BLaER1 treated with 17β-estradiol and CSF1 and Interleukin-3, amounts not matched to agents 10 nM and 100 nM (cell line): ENCODE results near the gene CHID1.

Experiments
- H3K27ac ChIP-seq, 11 experiments: shearing (Covaris generic); formaldehyde crosslinking; 2 replicates each; pipeline ENCODE4 v1.8.1; 2022
- H3K27me3 ChIP-seq, 11 experiments: shearing (Covaris generic); formaldehyde crosslinking; 2 replicates each; pipeline ENCODE4 v1.8.1; 2022
- H3K36me3 ChIP-seq, 11 experiments: shearing (Covaris generic); formaldehyde crosslinking; 2 replicates each; pipeline ENCODE4 v1.8.1; 2022
- H3K4me1 ChIP-seq, 10 experiments: shearing (Covaris generic); formaldehyde crosslinking; 2 replicates each; pipeline ENCODE4 v1.8.1; 2022
- H3K4me2 ChIP-seq, 11 experiments: shearing (Covaris generic); formaldehyde crosslinking; 2 replicates each; pipeline ENCODE4 v1.8.1; 2022
- H3K4me3 ChIP-seq, 10 experiments: shearing (Covaris generic); formaldehyde crosslinking; 2 replicates each; pipeline ENCODE4 v1.8.1; 2022
- H3K9ac ChIP-seq, 11 experiments: shearing (Covaris generic); formaldehyde crosslinking; 2 replicates each; pipeline ENCODE4 v1.8.1; 2022
- H3K9me3 ChIP-seq, 11 experiments: shearing (Covaris generic); formaldehyde crosslinking; replicated peaks in 1 of 11; 2 replicates each; pipeline ENCODE4 v1.8.1; 2022
- H4K20me1 ChIP-seq, 11 experiments: shearing (Covaris generic); formaldehyde crosslinking; 2 replicates each; pipeline ENCODE4 v1.8.1; 2022
- Cebpa-rat ChIP-seq, 11 experiments: shearing (Covaris generic); IDR thresholded peaks; 2 replicates each; pipeline ENCODE4 v1.8.1; 2022

The CHID1 gene

GRCh38 chr11:846496-847098 is 64.0 kb downstream of the CHID1 start:
- H3K9ac ChIP-seq, result peak overlapping the region in 9 of 11 experiments; percentile 2 to 100 (median 45); a peak in 10 of 22 replicates
- H3K9me3 ChIP-seq, result no peaks in the 10 kb centered on the region
- peak overlapping the region in 4 of 11 experiments; percentile 15 to 43 (median 29); a peak in 2 of 22 replicates for H3K27ac ChIP-seq
- peaks cover 51 to 76% (median 71%) of the 10 kb centered on the region in 10 experiments for H3K4me1 ChIP-seq
- peak overlapping the region; percentile 85 to 99 (median 98); a peak in 21 of 22 replicates for H3K4me2 ChIP-seq
- peak overlapping the region in 2 of 10 experiments; percentile 99; a peak in 3 of 20 replicates for H3K4me3 ChIP-seq
- peaks cover 58 to 75% (median 66%) of the 10 kb centered on the region in 11 experiments for H4K20me1 ChIP-seq
- peaks cover 0 to 18% (median 0%) of the 10 kb centered on the region in 11 experiments; a peak in 10 of 22 replicates for H3K27me3 ChIP-seq
- no peak for TF ChIP-seq Cebpa-rat (IDR thresholded peaks at IDR 0.05)
- H3K36me3 ChIP-seq, result peaks cover 0 to 18% (median 0%) of the 10 kb centered on the region in 11 experiments; a peak in 3 of 22 replicates

DNA sequence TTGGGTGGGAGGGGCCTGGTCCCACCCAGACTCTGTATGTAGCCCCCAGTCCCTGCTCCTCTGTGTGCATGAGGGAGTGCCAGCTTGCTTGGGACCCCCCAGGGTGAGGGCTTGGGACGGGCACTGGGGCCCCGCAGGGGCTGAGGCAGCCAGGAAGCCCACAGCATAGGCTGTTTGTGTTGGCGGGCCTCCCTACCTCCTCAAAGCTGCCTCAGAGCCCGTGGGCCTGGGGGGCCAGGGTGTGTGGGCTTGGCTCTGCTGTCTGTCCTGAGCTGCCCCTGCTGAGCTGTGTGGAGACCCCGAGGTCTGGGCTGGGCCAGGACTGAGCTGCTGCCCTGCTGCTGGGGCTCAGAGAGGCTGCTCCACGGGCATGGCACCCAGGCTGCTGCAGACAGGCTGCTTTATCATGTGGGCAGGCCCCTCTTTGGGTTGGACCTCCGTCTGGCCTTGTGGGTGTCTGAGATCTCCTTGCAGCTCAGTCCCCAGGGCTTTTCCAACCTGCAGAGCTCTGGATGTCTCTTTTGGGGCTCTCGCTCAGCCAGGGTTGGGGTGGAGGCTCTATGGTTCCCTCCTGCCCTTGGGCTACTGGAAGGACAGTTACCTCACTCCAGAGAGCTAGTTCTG is 64.6 kb downstream of the CHID1 start:
- Histone ChIP-seq H3K4me1 (peaks cover 57 to 78% (median 73%) of the 10 kb centered on the region in 10 experiments), H3K27me3 (peaks cover 0 to 18% (median 0%) of the 10 kb centered on the region in 11 experiments; a peak in 10 of 22 replicates), H4K20me1 (peaks cover 59 to 75% (median 66%) of the 10 kb centered on the region in 11 experiments), H3K27ac (peak overlapping the region in 9 of 11 experiments; percentile 5 to 54 (median 26); a peak in 10 of 22 replicates), H3K9me3 (no peaks in the 10 kb centered on the region), H3K9ac (peak overlapping the region; percentile 1 to 100 (median 59); a peak in 16 of 22 replicates), H3K4me2 (peak overlapping the region; percentile 85 to 99 (median 98)), H3K4me3 (peak overlapping the region in 2 of 10 experiments; percentile 99; a peak in 6 of 20 replicates), H3K36me3 (peaks cover under 1 to 16% (median 3%) of the 10 kb centered on the region in 11 experiments; a peak in 16 of 22 replicates)
- no peak for TF ChIP-seq Cebpa-rat (IDR thresholded peaks at IDR 0.05)

DNA sequence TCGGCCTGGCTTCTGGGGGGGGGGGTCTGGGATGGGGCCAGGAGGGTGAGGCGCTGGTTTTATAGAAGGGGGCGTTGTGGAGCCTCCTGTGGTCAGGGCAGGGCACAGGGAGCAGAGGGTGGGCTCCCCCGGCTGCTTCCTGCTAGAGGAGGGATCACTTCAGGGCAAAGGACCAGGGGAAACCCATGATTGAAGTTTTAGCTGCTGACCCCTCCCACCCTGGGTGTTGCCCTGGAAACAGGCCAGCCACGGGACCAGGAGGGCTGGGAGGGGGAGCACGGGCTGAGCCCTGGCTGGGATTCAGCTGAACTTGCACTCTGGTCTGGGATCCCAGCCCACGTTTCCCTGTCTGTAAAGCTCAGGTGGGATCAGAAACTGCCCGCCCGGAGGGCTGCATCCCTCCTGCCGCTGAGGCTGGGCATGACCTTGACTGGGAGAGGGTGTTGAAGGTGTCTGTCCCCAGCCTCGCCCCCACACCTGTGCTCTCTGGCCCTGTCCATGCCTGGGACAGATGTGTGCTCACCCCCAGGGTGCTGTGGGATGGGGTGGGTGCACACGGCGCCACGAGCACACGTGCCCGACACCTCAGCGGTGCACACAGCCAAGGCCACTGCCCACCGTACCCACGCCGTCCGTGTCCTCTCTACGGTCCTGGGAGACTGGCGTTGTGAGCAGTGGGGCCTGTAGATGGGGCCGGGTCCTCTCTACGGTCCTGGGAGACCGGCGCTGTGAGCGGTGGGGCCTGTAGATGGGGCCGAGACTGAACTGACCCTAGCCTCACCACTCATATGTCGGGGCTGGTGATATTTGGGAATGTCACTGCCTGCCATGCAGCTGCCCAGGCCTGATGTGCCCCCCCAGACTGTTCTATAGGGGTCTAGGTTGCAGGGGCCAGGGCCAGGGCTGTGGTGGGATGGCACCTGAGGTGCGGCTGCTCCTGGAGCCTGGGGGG is 65.6 kb downstream of the CHID1 start:
- H3K4me1 ChIP-seq, result peaks cover 67 to 78% (median 73%) of the 10 kb centered on the region in 10 experiments
- peak overlapping the region; percentile 35 to 100 (median 98); a peak in 20 of 22 replicates for H3K9ac ChIP-seq
- H3K36me3 ChIP-seq, result peaks cover 9 to 16% (median 13%) of the 10 kb centered on the region in 11 experiments
- H3K9me3 ChIP-seq, result no peaks in the 10 kb centered on the region
- peak overlapping the region in 10 of 11 experiments; percentile 13 to 100 (median 94); a peak in 16 of 22 replicates for H3K27ac ChIP-seq
- peak overlapping the region; percentile 85 to 99 (median 98) for H3K4me2 ChIP-seq
- peak overlapping the region in 6 of 10 experiments; percentile 26 to 99 (median 94); a peak in 10 of 20 replicates for H3K4me3 ChIP-seq
- TF ChIP-seq Cebpa-rat (IDR thresholded peaks at IDR 0.05), result no peak
- peaks cover 59 to 75% (median 66%) of the 10 kb centered on the region in 11 experiments for H4K20me1 ChIP-seq
- H3K27me3 ChIP-seq, result peaks cover 0 to 16% (median 0%) of the 10 kb centered on the region in 11 experiments; a peak in 10 of 22 replicates

DNA sequence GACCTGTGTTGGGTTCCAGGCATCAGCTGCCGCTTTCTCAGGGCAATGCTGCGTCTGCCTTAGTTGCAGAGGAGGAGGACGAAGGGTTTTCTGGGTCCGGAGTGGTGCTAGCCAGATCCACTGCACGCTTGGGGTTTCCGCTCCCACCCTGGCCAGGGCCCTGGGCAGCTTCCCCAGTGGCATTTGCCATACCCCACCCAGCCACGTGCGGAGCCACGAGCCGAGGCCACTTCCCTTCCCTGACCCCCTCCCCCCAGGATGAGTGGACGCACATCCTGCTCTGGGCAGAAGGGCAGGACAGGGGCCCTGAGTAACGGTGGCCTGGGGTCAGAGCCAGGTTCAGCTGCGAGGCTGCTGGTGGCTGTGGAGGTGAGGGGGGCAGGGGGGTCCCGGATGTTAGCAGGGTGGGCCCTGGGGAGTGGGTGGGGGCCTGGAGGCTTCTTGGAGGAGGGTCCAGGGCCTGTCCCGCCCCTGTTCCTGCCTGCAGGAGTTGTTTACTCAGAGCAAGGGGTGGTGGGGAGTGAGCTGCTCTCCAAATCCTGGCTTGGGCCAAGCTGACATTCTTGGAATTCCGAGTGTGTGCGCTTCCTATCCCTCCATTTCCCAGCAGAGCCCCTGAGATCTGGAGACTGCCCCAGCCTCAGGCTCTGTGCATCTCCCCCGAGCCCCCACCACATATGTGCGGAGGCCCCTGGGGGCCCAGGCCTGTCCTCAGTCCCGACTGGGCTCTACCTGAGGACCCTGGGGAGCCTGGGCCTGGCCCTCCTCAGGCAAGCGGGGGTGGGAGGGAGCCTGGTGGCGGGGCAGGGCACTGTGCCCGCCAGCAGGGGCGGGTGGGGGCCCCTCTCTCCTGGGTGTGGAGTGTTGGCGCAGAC is 66.6 kb downstream of the CHID1 start:
- Histone ChIP-seq H3K36me3 (peaks cover 18 to 24% (median 22%) of the 10 kb centered on the region in 11 experiments), H3K4me3 (peak overlapping the region; percentile 87 to 100 (median 96)), H3K4me2 (peak overlapping the region; percentile 85 to 99 (median 98)), H3K4me1 (peaks cover 65 to 74% (median 69%) of the 10 kb centered on the region in 10 experiments), H3K27ac (peak overlapping the region; percentile 49 to 100 (median 99); a peak in 21 of 22 replicates), H3K9me3 (no peaks in the 10 kb centered on the region), H3K27me3 (peaks cover 0 to 13% (median 0%) of the 10 kb centered on the region in 11 experiments; a peak in 9 of 22 replicates), H3K9ac (peak overlapping the region; percentile 98 to 100 (median 99)), H4K20me1 (peaks cover 62 to 75% (median 72%) of the 10 kb centered on the region in 11 experiments)
- no peak for TF ChIP-seq Cebpa-rat (IDR thresholded peaks at IDR 0.05)

DNA sequence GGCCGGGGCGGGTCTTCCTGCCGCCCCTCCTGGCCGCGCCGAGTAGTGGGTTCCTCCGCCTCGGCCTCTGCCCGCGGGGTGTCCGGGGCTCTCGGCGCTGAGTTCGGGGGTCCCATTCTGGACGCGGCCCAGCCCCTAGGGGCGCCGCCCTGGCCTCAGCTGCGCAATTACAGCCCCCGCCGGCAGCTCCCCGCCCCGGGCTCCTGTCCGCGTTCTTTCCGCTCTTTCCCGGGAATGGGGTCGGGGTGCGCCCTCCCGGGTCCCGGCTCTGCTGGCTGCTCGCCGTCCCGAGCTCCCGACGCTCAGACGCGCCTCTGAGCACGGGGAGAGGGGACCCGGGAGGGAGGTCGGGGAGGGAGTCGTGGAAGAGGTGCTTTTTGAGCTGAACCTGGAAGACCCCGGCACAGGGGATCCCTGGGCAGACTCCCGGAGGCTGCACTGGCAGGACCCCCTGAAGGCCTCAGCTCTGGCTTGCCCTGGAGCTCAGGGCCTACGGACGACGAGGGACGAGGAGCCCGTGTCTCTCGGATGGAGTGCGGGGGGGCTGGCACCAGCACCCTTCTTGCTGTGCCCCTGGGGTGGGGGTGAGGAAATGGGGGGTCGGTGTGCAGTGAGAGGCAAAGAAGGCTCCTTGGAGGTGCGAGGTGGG is 67.4 kb downstream of the CHID1 start:
- H3K27ac ChIP-seq, result peak overlapping the region; percentile 90 to 100 (median 99)
- peaks cover 0 to 5% (median 0%) of the 10 kb centered on the region in 11 experiments; a peak in 2 of 22 replicates for H3K27me3 ChIP-seq
- no peak for TF ChIP-seq Cebpa-rat (IDR thresholded peaks at IDR 0.05)
- H3K36me3 ChIP-seq, result peaks cover 26 to 32% (median 30%) of the 10 kb centered on the region in 11 experiments
- H4K20me1 ChIP-seq, result peaks cover 62 to 75% (median 71%) of the 10 kb centered on the region in 11 experiments
- peak overlapping the region; percentile 85 to 99 (median 98) for H3K4me2 ChIP-seq
- peak overlapping the region; percentile 98 to 100 (median 99) for H3K9ac ChIP-seq
- H3K4me3 ChIP-seq, result peak overlapping the region; percentile 87 to 100 (median 96)
- no peaks in the 10 kb centered on the region for H3K9me3 ChIP-seq
- H3K4me1 ChIP-seq, result peaks cover 56 to 69% (median 60%) of the 10 kb centered on the region in 10 experiments

GRCh38 chr11:842370-843002 is 68.1 kb downstream of the CHID1 start, which contains the start of the genes POLR2L and TSPAN4:
Gene POLR2L, minus strand, starts transcription at chr11:842529. Its CDS starts 21 bp downstream, at chr11:842508.
Gene TSPAN4, plus strand, starts transcription at chr11:842852. Its CDS starts 7,453 bp downstream, at chr11:850305.
- Histone ChIP-seq H3K4me1 (peaks cover 50 to 68% (median 56%) of the 10 kb centered on the region in 10 experiments), H3K9ac (peak within 1 kb of the TSS; percentile 98 to 100 (median 99)), H3K27me3 (no peaks in the 10 kb centered on the region), H4K20me1 (peaks cover 63 to 75% (median 71%) of the 10 kb centered on the region in 11 experiments), H3K9me3 (no peaks in the 10 kb centered on the region), H3K4me3 (peak within 1 kb of the TSS; percentile 87 to 100 (median 96)), H3K4me2 (peak within 1 kb of the TSS; percentile 85 to 99 (median 98)), H3K36me3 (peaks cover 32 to 39% (median 37%) of the 10 kb centered on the region in 11 experiments), H3K27ac (peak within 1 kb of the TSS; percentile 98 to 100 (median 99))
- TF ChIP-seq Cebpa-rat (IDR thresholded peaks at IDR 0.05), result no peak
